Measurements from ENCODE around the gene ELAPOR1. TPM values are rescaled to one million over a fixed set of nuclear protein-coding genes. Genes with fewer than 3 reads are reported as not detected.

ELAPOR1 gene
- total and polyA plus RNA-seq, 2 of the 4 experiments (the other 2 are of a cell fraction): 0.54 to 1.6 TPM

- peak overlapping the region; percentile 30 for H3K4me2 ChIP-seq (ENCODE audit: low read depth, low read length)
Observed at GRCh38 chr1:109162626-109163025, 48.7 kb downstream of the ELAPOR1 start.

More at GRCh38 chr1:109162626-109163025, 48.7 kb downstream of the ELAPOR1 start:
- H3K79me1 ChIP-seq (ENCODE audit: low read depth in 1 of 2, low read length in 2 of 2): no peaks in the 10 kb centered on the region
- in situ Hi-C loops (cut with MboI; ENCODE audit: low sequenced_read_pairs): no loop called here
- H2AFZ ChIP-seq (replicated peaks; ENCODE audit: low read length, poor library complexity): no peak overlapping the region
- H4K91ac ChIP-seq (ENCODE audit: insufficient read depth, low read depth, low read length): peak overlapping the region; percentile 89
- H2BK15ac ChIP-seq (ENCODE audit: low read depth, low read length): peak overlapping the region; percentile 87; the same call in 2 of the 3 replicates
- POLR2A ChIA-PET (ENCODE audit: unreplicated experiment): no interaction called here
- intact Hi-C loops (cut with micrococcal nuclease): no loop called here
- H3K9me1 ChIP-seq (ENCODE audit: insufficient read depth, low read length): peaks cover 8% of the 10 kb centered on the region
- H3K36me3 ChIP-seq (ENCODE audit: control insufficient read depth, insufficient read depth, low read length): no peaks in the 10 kb centered on the region
- H3K9me3 ChIP-seq (ENCODE audit: control insufficient read depth, insufficient read depth, low read length): no peaks in the 10 kb centered on the region
- H2BK20ac ChIP-seq (ENCODE audit: low read depth, low read length): peak overlapping the region; percentile 87
- H3K4ac ChIP-seq (ENCODE audit: low read depth, low read length): peak overlapping the region; percentile 94
- dilution Hi-C loops (cut with HindIII; ENCODE audit: low sequenced_read_pairs, unreplicated experiment): no loop called here
- H3K23ac ChIP-seq (ENCODE audit: low read depth, low read length): peak overlapping the region; percentile 89
- H3K27ac ChIP-seq (ENCODE audit: insufficient read depth, low read length): peak overlapping the region; percentile 60
- peak overlapping the region; percentile 71 for H2BK5ac ChIP-seq (ENCODE audit: low read depth, low read length, poor library complexity, severe bottlenecking)
- H4K20me1 ChIP-seq (ENCODE audit: insufficient read depth, low read length): 0 out of 2 replicates have a peak, but pooled peaks cover 5% of the 10 kb centered on the region
- H2AK9ac ChIP-seq (replicated peaks; ENCODE audit: low read depth, low read length, poor library complexity): peak overlapping the region; percentile 25
- H3K56ac ChIP-seq (ENCODE audit: extremely low read depth, insufficient read depth, low read length): peak overlapping the region; percentile 56
- DNase-seq (no peak), ATAC-seq (ENCODE audit: low read depth) (peak; percentile 35)
- no TSS peak for BruUV-seq (replicated peaks)
- TF ChIP-seq CHD1 (IDR thresholded peaks at IDR 0.05; ENCODE audit: low read depth, low read length): no peak
- no peak for TF ChIP-seq RFX5 (IDR thresholded peaks at IDR 0.05; ENCODE audit: low read depth, low read length)
- TF ChIP-seq BHLHE40 (IDR thresholded peaks at IDR 0.05; ENCODE audit: low read depth, low read length): no peak
- no peak for TF ChIP-seq USF2 (IDR thresholded peaks at IDR 0.05; ENCODE audit: low read depth, low read length)
- TF ChIP-seq FOS (IDR thresholded peaks at IDR 0.05; ENCODE audit: low read depth, low read length): no peak
- TF ChIP-seq CTCF (conservative IDR thresholded peaks at IDR 0.05; ENCODE audit: low read depth, low read length): no peak
- TF ChIP-seq RCOR1 (IDR thresholded peaks at IDR 0.05; ENCODE audit: insufficient replicate concordance, low read length): no peak
- TF ChIP-seq MAFK (IDR thresholded peaks at IDR 0.05; ENCODE audit: low read depth, low read length): no peak
- no peak for TF ChIP-seq RAD21 (IDR thresholded peaks at IDR 0.05; ENCODE audit: low read length)
- no peak for TF ChIP-seq ELK1 (IDR thresholded peaks at IDR 0.05; ENCODE audit: borderline replicate concordance, low read depth, low read length)
- TF ChIP-seq NFE2L2 (IDR thresholded peaks at IDR 0.05; ENCODE audit: low read depth, low read length): no peak
- TF ChIP-seq MAZ (IDR thresholded peaks at IDR 0.05; ENCODE audit: borderline replicate concordance, low read depth, low read length): no peak
- TF ChIP-seq SMC3 (IDR thresholded peaks at IDR 0.05; ENCODE audit: low read depth, low read length): no peak
- no peak for TF ChIP-seq MXI1 (IDR thresholded peaks at IDR 0.05; ENCODE audit: borderline replicate concordance, low read depth, low read length)
- no peak for TF ChIP-seq CEBPB (IDR thresholded peaks at IDR 0.05; ENCODE audit: low read depth, low read length)
- no peak for TF ChIP-seq POLR2A (IDR thresholded peaks at IDR 0.05; ENCODE audit: low read depth, low read length)
- peak overlapping the region; percentile 26; the same call in 1 of the 2 replicates for H3K9ac ChIP-seq (ENCODE audit: low read depth, low read length)
- CTCF ChIA-PET: interaction anchor here (0.6 kb wide), 1 partner anchor 9 kb away, joined by 3 read pairs; no protein-coding TSS in a partner anchor
- H2BK120ac ChIP-seq (ENCODE audit: low read depth, low read length): peak overlapping the region; percentile 92
- H3K14ac ChIP-seq (replicated peaks; ENCODE audit: low read depth, low read length): peak overlapping the region; percentile 86
- H4K5ac ChIP-seq (ENCODE audit: low read depth, low read length): peak overlapping the region; percentile 74
- H3K4me3 ChIP-seq (ENCODE audit: insufficient read depth, low read depth, low read length): no peak overlapping the region
- peak overlapping the region; percentile 41 to 87 for H4K8ac ChIP-seq (ENCODE audit: low read depth in 2 of 2, low read length in 2 of 2)
- H3K4me1 ChIP-seq (ENCODE audit: control insufficient read depth, insufficient read depth, low read length): peaks cover 11% of the 10 kb centered on the region
- no peaks in the 10 kb centered on the region for H3K27me3 ChIP-seq (ENCODE audit: control insufficient read depth, insufficient read depth, low read length)
- H3K18ac ChIP-seq (ENCODE audit: low read depth, low read length): peak overlapping the region; percentile 82
- H2AK5ac ChIP-seq (ENCODE audit: low read depth, low read length): peak overlapping the region; percentile 81; the same call in 1 of the 2 replicates

Data from IMR-90 (cell line).